Mesendoderm (in vitro differentiated cells): ENCODE results near the gene PLEKHA5. TPM values are rescaled to one million over a fixed set of nuclear protein-coding genes. Genes with fewer than 3 reads are reported as not detected.

Source experiments
- DNase-seq: peaks from one replicate; pipeline ENCODE4 v3.0.0; 2013
- H2AK5ac ChIP-seq: 2 replicates; pipeline ENCODE4 v1.6.1; 2013; ENCODE audit warnings: low read length, inconsistent platforms
- H2BK120ac ChIP-seq: 2 replicates; pipeline ENCODE4 v1.6.1; 2013; ENCODE audit warnings: low read depth, mild to moderate bottlenecking, low read length, moderate library complexity, mixed read lengths
- H2BK15ac ChIP-seq: replicated peaks from 2 replicates; pipeline ENCODE4 v1.6.1; 2013; ENCODE audit warnings: low read depth, mild to moderate bottlenecking, moderate library complexity
- H2BK5ac ChIP-seq: 2 replicates; pipeline ENCODE4 v1.6.1; 2013; ENCODE audit warnings: low read length, inconsistent platforms
- H3K18ac ChIP-seq: 2 replicates; pipeline ENCODE4 v1.6.1; 2013; ENCODE audit warnings: mild to moderate bottlenecking, low read length, mixed read lengths
- H3K23ac ChIP-seq: one replicate; pipeline ENCODE4 v1.6.1; 2013; ENCODE audit warnings: low read length
- H3K27ac ChIP-seq: 2 replicates; pipeline ENCODE4 v1.5.1; 2013; ENCODE audit warnings: low read depth, mild to moderate bottlenecking, inconsistent platforms, low read length, moderate library complexity
- H3K27me3 ChIP-seq: 2 replicates; pipeline ENCODE4 v1.6.1; 2013; ENCODE audit warnings: low read length, control low read depth, mild to moderate bottlenecking, inconsistent platforms; ENCODE audit not compliant: insufficient read depth, poor library complexity
- H3K36me3 ChIP-seq: 2 replicates; pipeline ENCODE4 v1.6.1; 2013; ENCODE audit warnings: low read length, inconsistent platforms; ENCODE audit not compliant: control insufficient read depth, insufficient read depth
- H3K4ac ChIP-seq: one replicate; pipeline ENCODE4 v1.6.1; 2013; ENCODE audit warnings: low read depth, mild to moderate bottlenecking, low read length, moderate library complexity
- H3K4me1 ChIP-seq: 2 replicates; pipeline ENCODE4 v1.6.1; 2013; ENCODE audit warnings: low read depth, low read length, inconsistent platforms; ENCODE audit not compliant: control insufficient read depth
- H3K4me2 ChIP-seq: 2 replicates; pipeline ENCODE4 v1.6.1; 2013; ENCODE audit warnings: low read length
- H3K4me3 ChIP-seq: 2 replicates; pipeline ENCODE4 v1.5.1; 2013; ENCODE audit warnings: mild to moderate bottlenecking, low read length
- H3K56ac ChIP-seq: one replicate; pipeline ENCODE4 v1.6.1; 2013; ENCODE audit warnings: low read length
- H3K79me1 ChIP-seq: 2 replicates; pipeline ENCODE4 v1.6.1; 2013; ENCODE audit warnings: low read length, inconsistent platforms
- H3K79me2 ChIP-seq: 2 replicates; pipeline ENCODE4 v1.6.1; 2013; ENCODE audit warnings: mild to moderate bottlenecking, low read length; ENCODE audit not compliant: control insufficient read depth, insufficient read depth
- H3K9ac ChIP-seq: 2 replicates; pipeline ENCODE4 v1.6.1; 2013; ENCODE audit warnings: low read length, inconsistent platforms
- H4K5ac ChIP-seq: one replicate; pipeline ENCODE4 v1.6.1; 2013; ENCODE audit warnings: low read length
- H4K8ac ChIP-seq: one replicate; pipeline ENCODE4 v1.6.1; 2013; ENCODE audit warnings: low read depth, mild to moderate bottlenecking, control low read depth, low read length, moderate library complexity
- WGBS: extraction: QIAGEN DNeasy Blood & Tissue Kit; methylation state at CpG from one replicate; pipeline ENCODE4 v1.1.7; 2013; ENCODE audit warnings: low lambda C conversion rate, missing lambda C conversion rate; ENCODE audit not compliant: insufficient coverage; ENCODE audit errors: extremely low coverage; 5-methylcytosine and 5-hydroxymethylcytosine counted together
- polyA plus RNA-seq, 2 experiments: library from polyadenylated mRNA; stranded (reverse); fragments of 200-250 nt; gene quantifications; one replicate each; pipeline ENCODE4 v1.2.3, GENCODE V29; 2013

Gene PLEKHA5
- 35.6 TPM for polyA plus RNA-seq (2013, experiment 1 of 2)
- 34.8 TPM for polyA plus RNA-seq (2013, experiment 2 of 2)

GRCh38 chr12:19129486-19130223, at the start of gene PLEKHA5:
PLEKHA5 (plus strand) TSS chr12:19129733; CDS start chr12:19129800, 67 bp downstream.
- peak within 1 kb of the TSS; percentile 89 for H3K4me2 ChIP-seq
- DNase-seq = peak; percentile 81

GRCh38 chr12:19080918-19081317, 48.6 kb upstream of the PLEKHA5 start:
- Histone ChIP-seq H3K4me1 (no peaks in the 10 kb centered on the region), H3K4me2 (no peak overlapping the region), H2BK15ac (no peak overlapping the region), H3K9ac (no peak overlapping the region), H3K79me2 (no peaks in the 10 kb centered on the region), H3K56ac (no peak overlapping the region), H4K5ac (no peak overlapping the region), H2BK5ac (no peak overlapping the region), H3K79me1 (no peaks in the 10 kb centered on the region), H4K8ac (no peak overlapping the region), H3K4ac (no peak overlapping the region), H3K23ac (no peak overlapping the region), H3K27me3 (no peaks in the 10 kb centered on the region), H2BK120ac (no peak overlapping the region), H3K27ac (no peak overlapping the region), H3K18ac (no peak overlapping the region), H2AK5ac (no peak overlapping the region), H3K36me3 (no peaks in the 10 kb centered on the region), H3K4me3 (no peak overlapping the region)
- no CpG with 5 or more reads among the region's 2 CpGs for WGBS
- no peak for DNase-seq

More at GRCh38 chr12:19129486-19130223, at the start of gene PLEKHA5:
- Histone ChIP-seq H2BK5ac (peak within 1 kb of the TSS; percentile 45), H3K79me2 (peaks cover 15% of the 10 kb centered on the region), H3K27me3 (no peaks in the 10 kb centered on the region), H2BK120ac (peak within 1 kb of the TSS; percentile 28), H3K27ac (peak within 1 kb of the TSS; percentile 89), H2AK5ac (no peak within 1 kb of the TSS), H4K5ac (no peak within 1 kb of the TSS), H3K79me1 (peaks cover 1% of the 10 kb centered on the region), H3K36me3 (no peaks in the 10 kb centered on the region), H3K18ac (peak within 1 kb of the TSS; percentile 98), H2BK15ac (no peak within 1 kb of the TSS), H3K9ac (peak within 1 kb of the TSS; percentile 90), H3K4ac (peak within 1 kb of the TSS; percentile 77), H3K4me1 (no peaks in the 10 kb centered on the region), H3K23ac (no peak within 1 kb of the TSS), H4K8ac (peak within 1 kb of the TSS; percentile 86), H3K4me3 (peak within 1 kb of the TSS; percentile 84), H3K56ac (peak within 1 kb of the TSS; percentile 99)
- no CpG with 5 or more reads among the region's 103 CpGs for WGBS

GRCh38 chr12:19082365-19082911, 47.1 kb upstream of the PLEKHA5 start:
- no peak overlapping the region for H3K27ac ChIP-seq
- H3K36me3 ChIP-seq = no peaks in the 10 kb centered on the region
- no peak overlapping the region for H2BK5ac ChIP-seq
- no peak overlapping the region for H3K4me3 ChIP-seq
- 100% methylated on average over 2 of the region's 7 CpGs for WGBS
- no peak overlapping the region for H2AK5ac ChIP-seq
- H3K4ac ChIP-seq = no peak overlapping the region
- no peak overlapping the region for H2BK120ac ChIP-seq
- DNase-seq = no peak
- no peak overlapping the region for H3K56ac ChIP-seq
- no peaks in the 10 kb centered on the region for H3K4me1 ChIP-seq
- H3K4me2 ChIP-seq = no peak overlapping the region
- no peak overlapping the region for H4K5ac ChIP-seq
- no peaks in the 10 kb centered on the region for H3K27me3 ChIP-seq
- H2BK15ac ChIP-seq = no peak overlapping the region
- no peaks in the 10 kb centered on the region for H3K79me2 ChIP-seq
- no peak overlapping the region for H4K8ac ChIP-seq
- no peak overlapping the region for H3K18ac ChIP-seq
- H3K9ac ChIP-seq = no peak overlapping the region
- H3K23ac ChIP-seq = no peak overlapping the region
- H3K79me1 ChIP-seq = no peaks in the 10 kb centered on the region

- no CpG with 5 or more reads among the region's 4 CpGs for WGBS
- Histone ChIP-seq H3K27ac (no peak overlapping the region), H2BK5ac (no peak overlapping the region), H3K18ac (no peak overlapping the region), H3K4me3 (no peak overlapping the region), H4K5ac (no peak overlapping the region), H2AK5ac (no peak overlapping the region), H3K23ac (no peak overlapping the region), H3K79me2 (no peaks in the 10 kb centered on the region), H3K4me2 (no peak overlapping the region), H3K36me3 (no peaks in the 10 kb centered on the region), H3K4ac (no peak overlapping the region), H2BK120ac (no peak overlapping the region), H3K56ac (no peak overlapping the region), H2BK15ac (no peak overlapping the region), H3K4me1 (no peaks in the 10 kb centered on the region), H4K8ac (no peak overlapping the region), H3K79me1 (no peaks in the 10 kb centered on the region), H3K27me3 (no peaks in the 10 kb centered on the region), H3K9ac (no peak overlapping the region)
- DNase-seq = no peak
Observed at GRCh38 chr12:19084547-19084946, 45.0 kb upstream of the PLEKHA5 start.

- no peak for DNase-seq
Observed at GRCh38 chr12:19085090-19085489, 44.4 kb upstream of the PLEKHA5 start.

More at GRCh38 chr12:19085090-19085489, 44.4 kb upstream of the PLEKHA5 start:
- Histone ChIP-seq H3K9ac (no peak overlapping the region), H2BK15ac (no peak overlapping the region), H2BK5ac (no peak overlapping the region), H3K4ac (no peak overlapping the region), H2BK120ac (no peak overlapping the region), H3K79me2 (no peaks in the 10 kb centered on the region), H3K36me3 (no peaks in the 10 kb centered on the region), H3K4me3 (no peak overlapping the region), H4K8ac (no peak overlapping the region), H3K79me1 (no peaks in the 10 kb centered on the region), H3K27ac (no peak overlapping the region), H2AK5ac (no peak overlapping the region), H3K4me1 (no peaks in the 10 kb centered on the region), H3K18ac (no peak overlapping the region), H3K56ac (no peak overlapping the region), H3K4me2 (no peak overlapping the region), H3K23ac (no peak overlapping the region), H4K5ac (no peak overlapping the region), H3K27me3 (no peaks in the 10 kb centered on the region)
- no CpG with 5 or more reads among the region's 2 CpGs for WGBS
